Keratinocyte (primary cell): ENCODE measurements around the gene ASF1B. TPM values are rescaled to one million over a fixed set of nuclear protein-coding genes. Genes with fewer than 3 reads are reported as not detected.

Source experiments
- DNase-seq: peaks from one replicate; pipeline ENCODE4 v3.0.0-alpha.2; 2011; ENCODE audit warnings: low read depth, missing footprints, low spot score
- FAIRE-seq: peaks from 2 replicates; lab custom pipeline; 2011; peaks lifted over from hg19 to GRCh38; lab: Jason Lieb, UNC
- H2AFZ ChIP-seq: 2 replicates; pipeline ENCODE4 v1.6.0; 2012; ENCODE audit warnings: low read length, control low read depth, inconsistent platforms; ENCODE audit not compliant: control insufficient read depth
- H3K27ac ChIP-seq: 2 replicates; pipeline ENCODE4 v1.5.1; 2011; ENCODE audit warnings: low read length; ENCODE audit not compliant: control insufficient read depth, insufficient read depth
- H3K27me3 ChIP-seq: 3 replicates; pipeline ENCODE4 v1.6.0; 2011; ENCODE audit warnings: low read length; ENCODE audit not compliant: control insufficient read depth, insufficient read depth; ENCODE audit errors: extremely low read depth
- H3K36me3 ChIP-seq, 2 experiments: 2 replicates in 1 of 2; 3 replicates in 1 of 2; pipeline ENCODE4 v1.5.1; 2011; ENCODE audit warnings: low read length in 2 of 2, mild to moderate bottlenecking in 1 of 2; ENCODE audit not compliant: control insufficient read depth in 2 of 2, insufficient read depth in 2 of 2; ENCODE audit errors: extremely low read depth in 1 of 2
- H3K4me1 ChIP-seq: 3 replicates; pipeline ENCODE4 v1.5.1; 2011; ENCODE audit warnings: low read length; ENCODE audit not compliant: control insufficient read depth, insufficient read depth; ENCODE audit errors: extremely low read depth
- H3K4me2 ChIP-seq: 3 replicates; pipeline ENCODE4 v1.6.0; 2011; ENCODE audit warnings: low read depth, low read length; ENCODE audit not compliant: control insufficient read depth, insufficient read depth; ENCODE audit errors: extremely low read depth
- H3K4me3 ChIP-seq, 3 experiments: fragments of 200-600 bp in 1 of 3; sonication (generic) in 1 of 3; 2 replicates in 2 of 3; 3 replicates in 1 of 3; pipeline ENCODE4 v1.5.1; 2011 to 2016; ENCODE audit warnings: low read length in 3 of 3, mild to moderate bottlenecking in 3 of 3, control low read depth in 2 of 3, inconsistent platforms in 1 of 3, low read depth in 1 of 3, mixed read lengths in 1 of 3, mixed run types in 1 of 3, moderate library complexity in 1 of 3; ENCODE audit not compliant: control insufficient read depth in 2 of 3, insufficient read depth in 2 of 3; ENCODE audit errors: extremely low read depth in 1 of 3
- H3K79me2 ChIP-seq: 2 replicates; pipeline ENCODE4 v1.6.0; 2012; ENCODE audit warnings: low read length; ENCODE audit not compliant: control insufficient read depth, insufficient read depth
- H3K9ac ChIP-seq: 3 replicates; pipeline ENCODE4 v1.6.0; 2011; ENCODE audit warnings: low read length; ENCODE audit not compliant: control insufficient read depth, insufficient read depth; ENCODE audit errors: extremely low read depth
- H3K9me1 ChIP-seq: 3 replicates; pipeline ENCODE4 v1.6.0; 2011; ENCODE audit warnings: low read length; ENCODE audit not compliant: control insufficient read depth, insufficient read depth; ENCODE audit errors: extremely low read depth
- H3K9me3 ChIP-seq: 2 replicates; pipeline ENCODE4 v1.5.1; 2012; ENCODE audit warnings: low read depth, low read length; ENCODE audit not compliant: control insufficient read depth
- H4K20me1 ChIP-seq: 3 replicates; pipeline ENCODE4 v1.6.0; 2011; ENCODE audit warnings: low read length; ENCODE audit not compliant: control insufficient read depth, insufficient read depth; ENCODE audit errors: extremely low read depth
- EZH2 ChIP-seq: IDR thresholded peaks from one replicate; pipeline ENCODE4 v1.6.1; 2012; ENCODE audit warnings: inconsistent platforms, mild to moderate bottlenecking, low read length, moderate library complexity
- dilution Hi-C: fragments of 300-500 bp; cut with MboI; formaldehyde crosslinking; loops from one replicate; pipeline ENCODE4 v1.7.0; 2020; ENCODE audit warnings: low sequenced_read_pairs; ENCODE audit not compliant: extremely low pct_ligation_motif_present
- polyA plus RNA-seq, 5 experiments: library from polyadenylated mRNA; depleted of rRNA in 3 of 5; stranded (reverse) in 3 of 5; stranded (forward) in 1 of 5; unstranded in 1 of 5; fragments of >200 nt; gene quantifications; 1 replicate in 1 of 5; 2 replicates in 3 of 5; 3 replicates in 1 of 5; pipeline versions ENCODE4 v1.2.1 to v1.2.3, GENCODE V29; 2011 to 2012; ENCODE audit warnings: missing spikeins in 2 of 5, low read depth in 1 of 5, low replicate concordance in 1 of 5
- TF ChIP-seq, protein P1 (sequence below), 3 experiments: IDR thresholded peaks in 1 of 3; conservative IDR thresholded peaks in 1 of 3; optimal IDR thresholded peaks in 1 of 3; 2 replicates in 2 of 3; 3 replicates in 1 of 3; pipeline versions ENCODE3 to v1.5.1; 2011; ENCODE audit warnings: low read length in 3 of 3, mild to moderate bottlenecking in 3 of 3, moderate library complexity in 2 of 3, control low read depth in 1 of 3, inconsistent platforms in 1 of 3; ENCODE audit not compliant: insufficient read depth in 2 of 3; ENCODE audit errors: extremely low read depth in 1 of 3

ASF1B gene
- polyA plus RNA-seq, 1 donor (not counting 4 experiments of a cell fraction or from before 2014, with no cell fraction given), result 7.8 TPM

- no peaks in the 10 kb centered on the region for H3K27me3 ChIP-seq
- H3K79me2 ChIP-seq, result no peaks in the 10 kb centered on the region
- H4K20me1 ChIP-seq, result no peaks in the 10 kb centered on the region
- no peak overlapping the region for H3K4me3 ChIP-seq
- no peak overlapping the region for H2AFZ ChIP-seq
- TF ChIP-seq, protein P1, sequence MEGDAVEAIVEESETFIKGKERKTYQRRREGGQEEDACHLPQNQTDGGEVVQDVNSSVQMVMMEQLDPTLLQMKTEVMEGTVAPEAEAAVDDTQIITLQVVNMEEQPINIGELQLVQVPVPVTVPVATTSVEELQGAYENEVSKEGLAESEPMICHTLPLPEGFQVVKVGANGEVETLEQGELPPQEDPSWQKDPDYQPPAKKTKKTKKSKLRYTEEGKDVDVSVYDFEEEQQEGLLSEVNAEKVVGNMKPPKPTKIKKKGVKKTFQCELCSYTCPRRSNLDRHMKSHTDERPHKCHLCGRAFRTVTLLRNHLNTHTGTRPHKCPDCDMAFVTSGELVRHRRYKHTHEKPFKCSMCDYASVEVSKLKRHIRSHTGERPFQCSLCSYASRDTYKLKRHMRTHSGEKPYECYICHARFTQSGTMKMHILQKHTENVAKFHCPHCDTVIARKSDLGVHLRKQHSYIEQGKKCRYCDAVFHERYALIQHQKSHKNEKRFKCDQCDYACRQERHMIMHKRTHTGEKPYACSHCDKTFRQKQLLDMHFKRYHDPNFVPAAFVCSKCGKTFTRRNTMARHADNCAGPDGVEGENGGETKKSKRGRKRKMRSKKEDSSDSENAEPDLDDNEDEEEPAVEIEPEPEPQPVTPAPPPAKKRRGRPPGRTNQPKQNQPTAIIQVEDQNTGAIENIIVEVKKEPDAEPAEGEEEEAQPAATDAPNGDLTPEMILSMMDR (optimal IDR thresholded peaks at IDR 0.05 in 1 of 3, IDR thresholded peaks at IDR 0.05 in 1 of 3, conservative IDR thresholded peaks at IDR 0.05 in 1 of 3; ENCODE audit: extremely low read depth in 1 of 3, insufficient read depth in 2 of 3, low read length in 3 of 3), result no peak
- no peak for TF ChIP-seq EZH2
- FAIRE-seq (no peak), DNase-seq (no peak)
- no peaks in the 10 kb centered on the region for H3K9me1 ChIP-seq
- H3K9ac ChIP-seq, result no peak overlapping the region
- H3K4me1 ChIP-seq, result no peaks in the 10 kb centered on the region
- H3K27ac ChIP-seq, result no peak overlapping the region
- dilution Hi-C loops, result no loop called here
- peaks cover 10 to 13% of the 10 kb centered on the region in 2 experiments for H3K36me3 ChIP-seq
- H3K9me3 ChIP-seq, result peaks cover 5% of the 10 kb centered on the region
- H3K4me2 ChIP-seq, result no peak overlapping the region
Observed at GRCh38 chr19:14094854-14095253, 41.5 kb downstream of the ASF1B start.

- no peak overlapping the region for H3K27ac ChIP-seq
- H3K4me1 ChIP-seq, result no peaks in the 10 kb centered on the region
- no peaks in the 10 kb centered on the region for H3K9me1 ChIP-seq
- H3K9me3 ChIP-seq, result peaks cover 5% of the 10 kb centered on the region
- H3K9ac ChIP-seq, result no peak overlapping the region
- H3K27me3 ChIP-seq, result no peaks in the 10 kb centered on the region
- TF ChIP-seq EZH2, result no peak
- TF ChIP-seq, protein P1 (optimal IDR thresholded peaks at IDR 0.05 in 1 of 3, IDR thresholded peaks at IDR 0.05 in 1 of 3, conservative IDR thresholded peaks at IDR 0.05 in 1 of 3; ENCODE audit: extremely low read depth in 1 of 3, insufficient read depth in 2 of 3, low read length in 3 of 3), result no peak
- DNase-seq, result no peak
- H3K4me3 ChIP-seq, result no peak overlapping the region
- no peak overlapping the region for H2AFZ ChIP-seq
- dilution Hi-C loops, result no loop called here
- H3K79me2 ChIP-seq, result no peaks in the 10 kb centered on the region
- no peak for FAIRE-seq
- H4K20me1 ChIP-seq, result no peaks in the 10 kb centered on the region
- H3K36me3 ChIP-seq, result peaks cover 15% of the 10 kb centered on the region in 2 experiments
- no peak overlapping the region for H3K4me2 ChIP-seq
Observed at GRCh38 chr19:14093117-14093823, 43.1 kb downstream of the ASF1B start.
